Dermis microvascular lymphatic vessel endothelial cell (primary cell): ENCODE measurements around the gene LMOD3. TPM values are rescaled to one million over a fixed set of nuclear protein-coding genes. Genes with fewer than 3 reads are reported as not detected.

ENCODE experiments used
- DNase-seq, 2 donors: peaks; one replicate each; pipeline versions ENCODE4 v3.0.0 to v3.0.0-alpha.2; 2010; ENCODE audit warnings: low read depth in 2 of 2
- total RNA-seq: library from RNA; depleted of rRNA; stranded (reverse); fragments of >200 nt; gene quantifications from 2 replicates; pipeline ENCODE4 v1.2.1, GENCODE V29; 2014

The LMOD3 gene
- not detected in 2 replicates for total RNA-seq

DNA sequence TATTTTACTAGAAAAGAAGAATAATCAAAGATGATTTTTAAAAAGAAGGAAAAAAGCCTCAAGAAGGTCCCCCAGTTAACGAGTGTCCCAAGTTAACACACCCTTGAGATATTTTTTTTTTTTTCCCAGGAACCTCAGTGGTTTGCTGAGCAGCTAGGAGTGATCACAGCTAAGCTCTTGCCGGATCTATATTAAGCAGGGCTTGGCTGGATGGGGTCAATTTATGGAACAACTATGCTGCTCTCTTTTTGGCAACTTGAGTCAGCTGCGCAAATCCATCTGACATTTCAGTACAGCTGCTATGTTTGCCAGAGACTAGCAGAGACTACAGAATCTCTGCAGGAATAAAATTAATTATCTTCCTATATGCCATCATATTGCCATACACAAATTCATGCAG lies at the start of gene LMOD3:
Gene LMOD3 (minus strand): TSS at position 193 of the 400 bp plus-strand sequence. CDS start 209 bp downstream, outside the sequence.
- no peak for DNase-seq

GRCh38 chr3:69172058-69172457 lies 49.7 kb upstream of the LMOD3 start:
- no peak for DNase-seq

DNA sequence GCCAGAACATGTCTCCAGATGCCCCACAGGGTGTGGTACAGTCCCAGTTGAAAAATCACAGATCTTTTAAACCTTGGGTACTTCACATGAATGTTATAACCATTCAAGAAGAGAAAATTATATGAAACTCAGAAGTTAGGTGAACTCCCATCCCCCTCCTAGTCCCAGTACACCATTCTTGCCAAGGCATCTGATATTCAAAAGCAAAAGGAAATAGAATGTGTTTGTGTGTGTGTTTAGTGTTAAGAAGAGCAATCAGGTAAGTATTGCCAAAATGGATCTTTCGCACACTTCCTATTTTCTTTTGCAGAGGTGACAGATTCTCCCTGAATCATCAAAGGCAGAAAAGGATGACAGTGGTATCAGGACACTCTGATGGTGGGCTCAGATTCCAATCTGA lies 44.1 kb upstream of the LMOD3 start:
- no peak for DNase-seq

- no peak for DNase-seq
These were observed 43.3 kb upstream of the LMOD3 start for GRCh38 chr3:69165744-69166143.

- no peak for DNase-seq
These were observed 41.9 kb upstream of the LMOD3 start for GRCh38 chr3:69164296-69164695.

- no peak for DNase-seq
These were observed 40.0 kb upstream of the LMOD3 start for GRCh38 chr3:69162308-69162980.

GRCh38 chr3:69161587-69162307 lies 39.4 kb upstream of the LMOD3 start:
- DNase-seq = peak; percentile 43 to 65

DNA sequence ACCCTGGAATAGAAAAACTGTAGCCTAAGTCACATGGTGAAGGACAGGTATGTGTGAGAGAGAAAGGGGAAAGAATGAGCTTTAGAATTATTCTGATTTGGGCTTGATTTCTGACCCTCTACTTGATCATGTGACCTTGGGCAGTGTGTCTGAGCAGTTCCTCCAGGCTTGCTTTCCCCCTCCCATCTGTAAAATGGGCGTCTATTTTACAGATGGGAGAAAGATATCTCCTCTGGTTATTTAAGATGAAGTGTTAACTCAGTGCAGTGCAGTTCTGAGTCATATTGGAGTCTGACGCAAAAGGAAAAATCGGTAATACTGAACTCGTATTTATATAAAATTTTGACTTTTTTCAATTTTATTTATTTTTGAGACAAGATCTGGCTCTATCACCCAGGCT lies 38.1 kb upstream of the LMOD3 start:
- DNase-seq = no peak

DNA sequence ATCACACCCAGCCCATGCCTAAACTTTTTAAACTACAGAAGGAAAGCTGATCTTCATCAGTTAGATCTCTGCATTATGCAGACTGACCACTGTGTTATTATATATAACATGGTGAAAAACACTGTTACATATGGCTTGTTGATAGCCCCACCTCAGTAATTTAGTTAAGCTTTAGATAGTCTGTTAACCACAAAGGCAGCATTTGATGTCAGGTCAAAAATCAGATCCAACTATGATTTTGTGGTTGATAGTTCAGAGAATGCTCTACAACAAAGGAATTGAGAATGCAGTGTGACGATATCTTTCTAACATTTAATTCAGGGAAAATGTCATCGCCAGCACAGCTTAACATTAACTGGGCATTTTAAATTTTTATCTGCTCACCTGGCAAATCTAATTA lies 37.7 kb upstream of the LMOD3 start:
- no peak for DNase-seq

- DNase-seq = no peak
These were observed 27.2 kb upstream of the LMOD3 start for GRCh38 chr3:69149586-69149985.

- no peak for DNase-seq
These were observed 23.3 kb upstream of the LMOD3 start for GRCh38 chr3:69145688-69146087.

DNA sequence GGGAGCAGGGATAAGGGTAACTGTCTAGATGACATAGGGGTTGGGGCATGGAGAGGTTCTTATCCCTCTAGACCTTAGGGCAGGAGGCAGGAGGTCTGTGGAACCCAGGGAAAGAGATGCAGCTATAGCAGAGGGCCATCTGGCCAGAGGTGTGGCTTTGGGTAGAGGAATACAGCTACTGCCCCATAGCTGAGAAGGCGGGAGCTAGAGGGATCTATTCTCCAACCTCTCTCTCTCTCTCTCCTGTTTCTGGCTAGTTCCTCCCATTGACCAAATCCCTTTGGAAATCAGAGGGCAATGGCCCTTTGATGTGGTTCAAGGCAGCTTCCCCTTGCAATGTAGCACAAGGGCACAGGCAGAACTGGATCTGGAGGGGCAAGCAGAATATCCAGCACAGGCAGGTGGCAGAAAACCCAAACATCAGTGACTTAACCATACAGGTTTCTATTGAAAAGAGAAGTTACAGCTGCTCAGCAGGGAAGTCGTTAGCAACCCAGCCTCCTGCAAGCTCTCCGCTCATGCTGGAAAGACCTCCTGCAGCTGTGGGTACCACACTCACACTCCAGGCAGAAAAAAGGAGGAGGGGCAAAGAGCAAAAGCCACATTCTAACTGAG lies 22.3 kb upstream of the LMOD3 start:
- no peak for DNase-seq

DNA sequence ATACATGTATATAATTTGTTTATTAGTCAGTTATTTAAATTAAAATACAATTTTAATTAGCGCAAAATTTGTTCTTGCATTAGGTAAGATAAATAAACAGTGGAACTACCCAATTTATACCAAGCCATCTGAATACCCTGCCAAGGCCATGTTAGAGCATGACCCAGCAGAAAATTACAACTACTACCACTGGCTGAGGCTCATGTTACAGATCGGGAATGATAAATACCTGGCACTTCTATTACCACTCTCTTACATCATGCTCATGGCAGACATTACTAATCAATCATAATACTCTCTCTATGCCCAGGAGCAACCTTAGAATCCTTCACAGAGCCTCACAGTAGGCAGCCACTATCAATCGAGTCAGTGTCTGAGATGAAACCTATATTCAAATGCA lies 21.2 kb upstream of the LMOD3 start:
- DNase-seq = no peak

DNA sequence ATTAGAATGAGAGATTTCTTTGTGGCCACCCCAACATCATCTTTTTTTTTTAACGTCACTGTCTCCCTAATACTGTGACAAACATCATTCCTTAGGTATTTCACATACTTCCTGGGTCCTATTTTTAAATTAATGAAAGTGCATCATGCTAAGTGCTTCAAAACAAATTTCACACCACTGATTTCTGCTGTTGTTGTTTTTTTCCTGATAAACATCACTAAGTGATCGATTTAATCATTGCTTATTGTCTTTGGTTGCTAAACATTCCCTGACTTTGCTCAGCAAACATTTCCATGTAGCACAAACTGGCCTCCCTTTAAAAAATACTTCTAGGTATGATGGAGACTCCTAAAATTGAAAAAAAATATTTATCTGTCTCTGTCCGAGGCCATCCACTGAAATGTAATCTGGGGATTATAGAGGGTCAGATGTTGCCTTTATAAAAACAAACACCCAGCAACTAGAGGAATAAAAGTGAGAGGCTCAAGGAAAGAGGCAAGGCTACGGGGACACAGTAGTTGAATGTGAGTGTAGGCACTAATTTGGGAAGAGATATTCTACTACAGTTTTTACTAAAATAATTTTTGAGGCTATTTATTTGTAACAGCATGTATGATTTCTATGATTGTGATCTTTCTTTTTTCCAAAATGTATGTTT lies 20.5 kb upstream of the LMOD3 start:
- no peak for DNase-seq

DNA sequence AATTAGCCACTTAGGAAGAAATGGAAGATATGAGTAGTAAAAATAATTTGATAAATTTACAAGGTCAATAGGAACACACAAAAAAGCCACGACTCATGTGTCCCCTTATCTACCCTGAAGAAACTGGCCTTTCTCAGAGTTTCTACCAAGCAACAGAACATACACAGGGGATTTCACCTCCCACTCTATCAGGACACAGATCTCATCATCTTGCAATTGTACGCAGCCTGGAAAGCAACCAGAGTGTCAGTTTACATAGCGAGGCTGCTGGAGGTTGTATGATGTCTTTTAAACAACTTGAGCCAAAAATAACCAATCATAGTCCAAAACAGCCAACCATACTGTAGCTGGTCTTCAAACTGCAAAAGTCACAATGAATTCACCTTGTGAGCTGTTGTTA lies 19.7 kb upstream of the LMOD3 start:
- peak in 1 of 2 donors; percentile 6 for DNase-seq

- no peak for DNase-seq
These were observed 18.9 kb upstream of the LMOD3 start for GRCh38 chr3:69141313-69141712.

DNA sequence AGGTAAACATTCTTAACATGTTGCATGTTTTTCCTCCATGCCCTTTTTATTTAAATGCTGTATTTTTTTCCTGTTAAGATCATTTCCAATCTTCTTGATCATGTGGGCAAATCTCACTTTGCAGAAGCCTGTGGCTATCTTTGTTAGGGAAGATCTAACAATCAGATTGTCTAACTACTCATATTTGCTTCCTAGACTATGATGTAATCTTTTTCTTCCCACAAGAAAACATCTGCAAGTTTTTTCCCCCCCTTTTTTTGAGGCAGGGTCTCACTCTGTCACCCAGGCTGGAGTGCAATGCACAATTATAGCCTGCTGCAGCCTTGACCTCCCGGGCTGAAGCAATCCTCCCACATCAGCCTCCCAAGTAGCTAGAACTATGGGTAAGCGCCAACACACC lies 15.0 kb upstream of the LMOD3 start:
- no peak for DNase-seq

DNA sequence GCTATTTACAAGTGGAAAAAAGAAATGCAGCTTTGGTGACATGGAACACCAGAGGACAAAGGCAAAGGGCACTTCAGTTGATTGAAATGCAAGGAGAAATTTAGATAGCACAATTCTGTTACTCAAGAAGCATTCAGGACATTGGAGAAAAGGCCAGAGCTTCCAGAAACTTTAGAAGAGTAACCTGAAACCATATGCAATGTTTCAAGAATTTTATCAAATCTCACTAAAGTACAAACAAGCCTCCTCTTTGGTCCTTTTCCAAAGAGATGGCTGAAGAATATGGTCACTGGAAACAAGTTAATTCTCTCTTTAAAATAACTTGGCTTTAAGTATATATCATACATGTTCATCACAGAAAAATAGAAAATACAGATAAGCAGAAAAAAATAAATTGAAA lies 14.6 kb upstream of the LMOD3 start:
- DNase-seq = no peak

GRCh38 chr3:69130689-69131088 lies 8.3 kb upstream of the LMOD3 start:
- no peak for DNase-seq

GRCh38 chr3:69129531-69129930 lies 7.1 kb upstream of the LMOD3 start:
- no peak for DNase-seq

DNA sequence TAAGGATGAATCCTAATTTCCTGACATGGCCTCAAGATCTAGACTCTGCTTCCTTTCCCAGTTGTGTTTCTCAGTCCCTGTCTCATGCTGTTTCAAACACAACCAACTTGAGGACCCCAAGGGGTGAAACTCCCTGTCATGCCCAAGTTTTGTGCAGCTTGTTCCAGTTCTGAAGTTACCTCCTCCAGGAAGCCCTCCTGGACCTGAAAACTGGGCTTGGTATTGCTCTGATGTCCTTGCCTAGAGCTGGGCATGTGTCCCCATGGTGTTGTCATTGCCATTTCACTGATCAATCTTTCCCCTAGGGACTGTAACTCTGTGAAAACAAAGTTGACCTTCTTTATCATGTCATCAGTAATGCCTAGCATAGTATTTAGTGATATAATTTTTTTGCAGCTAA lies 6.1 kb upstream of the LMOD3 start:
- no peak for DNase-seq

- no peak for DNase-seq
These were observed 4.6 kb upstream of the LMOD3 start for GRCh38 chr3:69126999-69127398.
